ENCODE results near the gene KRT72. TPM values are rescaled to one million over a fixed set of nuclear protein-coding genes. Genes with fewer than 3 reads are reported as not detected.

KRT72 gene
- total and polyA plus RNA-seq, 2 of the 13 experiments (the other 11 are each of a cell fraction or from before 2014, with no cell fraction given) = not detected

DNA sequence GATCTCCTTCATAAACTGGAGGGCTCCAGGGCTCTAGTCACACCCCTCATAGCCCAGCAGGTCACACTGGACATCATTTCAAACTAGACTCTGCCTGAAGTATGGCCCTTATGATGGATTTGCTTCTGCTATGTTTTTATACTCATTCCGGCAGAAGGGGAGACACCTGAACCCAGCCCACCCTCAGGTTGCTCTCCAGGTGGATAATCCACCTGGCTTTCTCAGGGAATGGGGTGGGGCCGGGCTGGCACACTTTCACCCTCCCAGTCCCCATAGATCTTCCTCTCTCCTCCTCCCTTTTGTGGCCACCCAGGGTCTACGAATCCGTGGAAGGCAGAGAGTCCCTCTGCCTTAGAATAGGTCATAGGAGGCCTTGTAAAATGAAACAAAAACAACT lies 26.8 kb upstream of the KRT72 start:
- Histone ChIP-seq H3K4me3 (replicated peaks in 1 of 3; ENCODE audit: insufficient read depth in 1 of 3, low read depth in 2 of 3, low read length in 3 of 3) (no peak overlapping the region), H3K36me3 (replicated peaks in 1 of 2; ENCODE audit: control insufficient read depth in 1 of 2, insufficient read depth in 2 of 2, low read length in 2 of 2) (no peaks in the 10 kb centered on the region), H3K4me2 (ENCODE audit: low read depth, low read length) (no peak overlapping the region), H3K27me3 (ENCODE audit: control insufficient read depth in 1 of 2, insufficient read depth in 2 of 2, low read length in 2 of 2) (peaks cover 0 to 17% of the 10 kb centered on the region in 2 experiments; a peak in 2 of 5 replicates), H4K20me1 (ENCODE audit: insufficient read depth, low read length) (no peaks in the 10 kb centered on the region), H3K9me3 (ENCODE audit: low read length) (no peaks in the 10 kb centered on the region), H2AFZ (ENCODE audit: low read length) (no peak overlapping the region), H3K27ac (ENCODE audit: extremely low read length, insufficient read depth, low read length) (no peak overlapping the region), H3K4me1 (ENCODE audit: insufficient read depth, low read length) (no peaks in the 10 kb centered on the region), H3K79me2 (ENCODE audit: insufficient read depth, low read length) (no peaks in the 10 kb centered on the region), H3K9ac (ENCODE audit: insufficient read depth, low read depth, low read length) (no peak overlapping the region)
- TF ChIP-seq PTBP1 (IDR thresholded peaks at IDR 0.05; ENCODE audit: low read depth, low read length, poor library complexity, severe bottlenecking) (no peak), RCOR2 (CRISPR knock-in tag; IDR thresholded peaks at IDR 0.05) (no peak), ZFP1 (CRISPR knock-in tag; IDR thresholded peaks at IDR 0.05) (no peak), IKZF4 (CRISPR knock-in tag; IDR thresholded peaks at IDR 0.05; ENCODE audit: borderline replicate concordance, low read depth, not compliant biosample characterization) (no peak), ZNF792 (CRISPR knock-in tag; IDR thresholded peaks at IDR 0.05) (no peak)
- in situ Hi-C loops (cut with HindIII; ENCODE audit: extremely low pct_ligation_motif_present, low pct_unique_long_range_greater_than_20kb) (no loop called here), intact Hi-C loops (cut with micrococcal nuclease; ENCODE audit: unreplicated experiment) (no loop called here)
- ATAC-seq (no peak), DNase-seq (ENCODE audit: low spot score) (no peak), FAIRE-seq (no peak)
- BruUV-seq (replicated peaks) = no TSS peak
- ChIA-PET CTCF (ENCODE audit: low intra/inter-chr PET ratio, low total read pairs) (no interaction called here), POLR2A (no interaction called here)
- 0% methylated on average over 4 of the region's 4 CpGs for WGBS (ENCODE audit: low lambda C conversion rate)

DNA sequence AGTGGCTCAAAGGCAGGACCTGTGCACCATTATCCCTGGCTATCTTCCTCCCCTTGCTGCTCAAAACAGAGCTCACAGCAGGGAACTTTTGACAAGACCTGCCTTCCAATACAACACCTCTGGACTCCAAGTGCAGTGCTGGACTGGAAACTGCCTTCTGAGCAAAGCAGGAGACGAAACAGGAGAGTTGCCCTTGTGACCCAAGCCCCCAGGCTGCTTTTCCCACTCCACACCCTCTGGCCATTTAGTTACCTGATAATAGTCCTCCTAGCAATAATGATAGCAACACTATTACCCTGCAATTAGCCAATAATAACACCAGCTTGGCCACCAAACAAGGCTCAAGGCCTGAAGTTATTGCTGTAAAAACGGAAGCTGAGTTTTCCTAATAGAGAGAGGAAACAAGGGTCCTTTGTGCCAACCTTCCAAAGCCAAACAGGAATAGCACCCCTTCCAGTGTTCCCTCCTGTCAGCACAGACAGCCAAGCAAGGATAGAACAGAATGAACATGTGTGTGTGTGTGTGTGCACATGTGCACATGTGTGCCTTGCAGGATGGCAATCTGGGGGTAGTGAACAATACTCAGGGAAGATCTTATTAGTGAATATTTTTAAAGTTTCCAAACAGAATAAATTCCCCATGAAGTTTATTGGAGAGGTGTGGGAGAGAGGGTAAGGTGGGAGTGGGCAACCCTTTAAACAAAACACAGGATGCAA lies 26.3 kb upstream of the KRT72 start:
- Histone ChIP-seq H3K27ac (ENCODE audit: extremely low read length, insufficient read depth, low read length) (no peak overlapping the region), H3K9ac (ENCODE audit: insufficient read depth, low read depth, low read length) (no peak overlapping the region), H3K27me3 (ENCODE audit: control insufficient read depth in 1 of 2, insufficient read depth in 2 of 2, low read length in 2 of 2) (peaks cover 0 to 14% of the 10 kb centered on the region in 2 experiments; a peak in 2 of 5 replicates), H3K79me2 (ENCODE audit: insufficient read depth, low read length) (no peaks in the 10 kb centered on the region), H4K20me1 (ENCODE audit: insufficient read depth, low read length) (no peaks in the 10 kb centered on the region), H2AFZ (ENCODE audit: low read length) (no peak overlapping the region), H3K4me1 (ENCODE audit: insufficient read depth, low read length) (no peaks in the 10 kb centered on the region), H3K4me2 (ENCODE audit: low read depth, low read length) (no peak overlapping the region), H3K36me3 (replicated peaks in 1 of 2; ENCODE audit: control insufficient read depth in 1 of 2, insufficient read depth in 2 of 2, low read length in 2 of 2) (no peaks in the 10 kb centered on the region), H3K4me3 (replicated peaks in 1 of 3; ENCODE audit: insufficient read depth in 1 of 3, low read depth in 2 of 3, low read length in 3 of 3) (no peak overlapping the region), H3K9me3 (ENCODE audit: low read length) (no peaks in the 10 kb centered on the region)
- no TSS peak for BruUV-seq (replicated peaks)
- ChIA-PET CTCF (ENCODE audit: low intra/inter-chr PET ratio, low total read pairs) (no interaction called here), POLR2A (no interaction called here)
- WGBS (ENCODE audit: low lambda C conversion rate) = 0% methylated on average over 2 of the region's 2 CpGs
- in situ Hi-C loops (cut with HindIII; ENCODE audit: extremely low pct_ligation_motif_present, low pct_unique_long_range_greater_than_20kb) (no loop called here), intact Hi-C loops (cut with micrococcal nuclease; ENCODE audit: unreplicated experiment) (no loop called here)
- DNase-seq (ENCODE audit: low spot score) (no peak), ATAC-seq (no peak), FAIRE-seq (no peak)
- TF ChIP-seq NCOA2 (CRISPR knock-in tag; IDR thresholded peaks at IDR 0.05) (no peak), SOX5 (CRISPR knock-in tag; IDR thresholded peaks at IDR 0.05; ENCODE audit: borderline replicate concordance) (no peak)
- TF ChIP-seq, protein P1, sequence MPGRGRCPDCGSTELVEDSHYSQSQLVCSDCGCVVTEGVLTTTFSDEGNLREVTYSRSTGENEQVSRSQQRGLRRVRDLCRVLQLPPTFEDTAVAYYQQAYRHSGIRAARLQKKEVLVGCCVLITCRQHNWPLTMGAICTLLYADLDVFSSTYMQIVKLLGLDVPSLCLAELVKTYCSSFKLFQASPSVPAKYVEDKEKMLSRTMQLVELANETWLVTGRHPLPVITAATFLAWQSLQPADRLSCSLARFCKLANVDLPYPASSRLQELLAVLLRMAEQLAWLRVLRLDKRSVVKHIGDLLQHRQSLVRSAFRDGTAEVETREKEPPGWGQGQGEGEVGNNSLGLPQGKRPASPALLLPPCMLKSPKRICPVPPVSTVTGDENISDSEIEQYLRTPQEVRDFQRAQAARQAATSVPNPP (CRISPR knock-in tag; IDR thresholded peaks at IDR 0.05) = no peak
- TF ChIP-seq, protein P2, sequence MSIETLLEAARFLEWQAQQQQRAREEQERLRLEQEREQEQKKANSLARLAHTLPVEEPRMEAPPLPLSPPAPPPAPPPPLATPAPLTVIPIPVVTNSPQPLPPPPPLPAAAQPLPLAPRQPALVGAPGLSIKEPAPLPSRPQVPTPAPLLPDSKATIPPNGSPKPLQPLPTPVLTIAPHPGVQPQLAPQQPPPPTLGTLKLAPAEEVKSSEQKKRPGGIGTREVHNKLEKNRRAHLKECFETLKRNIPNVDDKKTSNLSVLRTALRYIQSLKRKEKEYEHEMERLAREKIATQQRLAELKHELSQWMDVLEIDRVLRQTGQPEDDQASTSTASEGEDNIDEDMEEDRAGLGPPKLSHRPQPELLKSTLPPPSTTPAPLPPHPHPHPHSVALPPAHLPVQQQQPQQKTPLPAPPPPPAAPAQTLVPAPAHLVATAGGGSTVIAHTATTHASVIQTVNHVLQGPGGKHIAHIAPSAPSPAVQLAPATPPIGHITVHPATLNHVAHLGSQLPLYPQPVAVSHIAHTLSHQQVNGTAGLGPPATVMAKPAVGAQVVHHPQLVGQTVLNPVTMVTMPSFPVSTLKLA (IDR thresholded peaks at IDR 0.05) = peak; percentile 83
